HepG2 (cell line): Measurements from ENCODE around the gene GSK3A. TPM values are rescaled to one million over a fixed set of nuclear protein-coding genes. Genes with fewer than 3 reads are reported as not detected.

Source experiments
- CCDC6 ChIP-seq: sonication (generic); formaldehyde crosslinking; IDR thresholded peaks from 2 replicates; pipeline ENCODE4 v1.8.1; 2022; ENCODE audit warnings: mild to moderate bottlenecking, missing genetic modification reagents, moderate library complexity
- CEBPG ChIP-seq: IDR thresholded peaks from 2 replicates; pipeline ENCODE4 v1.6.1; 2016
- ELF3 ChIP-seq: IDR thresholded peaks from 2 replicates; pipeline ENCODE4 v1.6.1; 2016; ENCODE audit warnings: missing genetic modification reagents, missing compliant biosample characterization
- EP300 ChIP-seq, 3 experiments: sonication (generic) in 1 of 3; formaldehyde crosslinking in 1 of 3; IDR thresholded peaks; 2 replicates each; pipeline versions ENCODE4 v1.5.1 to v1.6.1; 2011 to 2020; ENCODE audit warnings: low read depth in 2 of 3, low read length in 2 of 3, borderline replicate concordance in 1 of 3, improper control_type of control experiment in 1 of 3, mild to moderate bottlenecking in 1 of 3, missing genetic modification reagents in 1 of 3, moderate library complexity in 1 of 3
- HDAC1 ChIP-seq: sonication (generic); formaldehyde crosslinking; IDR thresholded peaks from 2 replicates; pipeline ENCODE4 v1.5.1; 2020; ENCODE audit warnings: mild to moderate bottlenecking, missing genetic modification reagents
- HOXA3 ChIP-seq: sonication (generic); formaldehyde crosslinking; IDR thresholded peaks from 2 replicates; pipeline ENCODE4 v1.5.0; 2020; ENCODE audit warnings: missing genetic modification reagents
- ISL2 ChIP-seq: sonication (generic); formaldehyde crosslinking; IDR thresholded peaks from 2 replicates; pipeline ENCODE4 v1.5.0; 2020; ENCODE audit warnings: missing genetic modification reagents
- KLF16 ChIP-seq, 2 experiments: sonication (generic) in 1 of 2; formaldehyde crosslinking in 1 of 2; IDR thresholded peaks; 2 replicates each; pipeline versions ENCODE4 v1.6.1 to v1.8.0; 2016 to 2023; ENCODE audit warnings: missing genetic modification reagents in 2 of 2, missing compliant biosample characterization in 1 of 2
- KLF9 ChIP-seq: IDR thresholded peaks from 2 replicates; pipeline ENCODE4 v1.6.1; 2016; ENCODE audit warnings: low read depth
- NKX3-1 ChIP-seq: sonication (generic); formaldehyde crosslinking; IDR thresholded peaks from 2 replicates; pipeline ENCODE4 v1.5.0; 2020; ENCODE audit warnings: missing genetic modification reagents
- PHF21A ChIP-seq: sonication (generic); formaldehyde crosslinking; IDR thresholded peaks from 2 replicates; pipeline ENCODE4 v1.5.0; 2020; ENCODE audit warnings: mild to moderate bottlenecking, missing genetic modification reagents
- POLR2AphosphoS2 ChIP-seq: IDR thresholded peaks from 2 replicates; pipeline ENCODE4 v1.6.1; 2011; ENCODE audit warnings: low read depth, low read length, improper control_type of control experiment
- POLR2AphosphoS5 ChIP-seq: IDR thresholded peaks from 2 replicates; pipeline ENCODE4 v1.6.1; 2012; ENCODE audit warnings: low read depth, low read length
- RFXAP ChIP-seq: sonication (generic); formaldehyde crosslinking; IDR thresholded peaks from 2 replicates; pipeline ENCODE4 v1.4.0; 2020; ENCODE audit warnings: missing genetic modification reagents, borderline replicate concordance
- SAP130 ChIP-seq: IDR thresholded peaks from 2 replicates; pipeline ENCODE4 v1.6.1; 2016; ENCODE audit warnings: low read depth
- SKI ChIP-seq: fragments of 450-650 bp; IDR thresholded peaks from one replicate; pipeline ENCODE4 v1.6.1; 2018; ENCODE audit warnings: mild to moderate bottlenecking; ENCODE audit not compliant: partially characterized antibody
- THAP9 ChIP-seq: sonication (generic); formaldehyde crosslinking; IDR thresholded peaks from 2 replicates; pipeline ENCODE4; 2020; ENCODE audit warnings: missing genetic modification reagents, mild to moderate bottlenecking, borderline replicate concordance
- YEATS2 ChIP-seq: sonication (generic); formaldehyde crosslinking; IDR thresholded peaks from 2 replicates; pipeline ENCODE4 v1.4.0; 2020; ENCODE audit warnings: missing genetic modification reagents, borderline replicate concordance
- ZBTB33 ChIP-seq: sonication (generic); formaldehyde crosslinking; IDR thresholded peaks from 2 replicates; pipeline ENCODE4 v1.4.0; 2020; ENCODE audit warnings: missing genetic modification reagents
- ZNF274 ChIP-seq: sonication (generic); formaldehyde crosslinking; IDR thresholded peaks from 2 replicates; pipeline ENCODE4 v1.5.1; 2020; ENCODE audit warnings: mild to moderate bottlenecking, missing genetic modification reagents
- ZNF713 ChIP-seq: sonication (generic); formaldehyde crosslinking; IDR thresholded peaks from 2 replicates; pipeline ENCODE4 v1.4.0; 2020; ENCODE audit warnings: mild to moderate bottlenecking, missing genetic modification reagents
- ZNF816 ChIP-seq: sonication (generic); formaldehyde crosslinking; IDR thresholded peaks from 2 replicates; pipeline ENCODE4 v1.8.0; 2022; ENCODE audit warnings: missing genetic modification reagents, mild to moderate bottlenecking, borderline replicate concordance
- polyA plus RNA-seq, 8 experiments: library from polyadenylated mRNA; depleted of rRNA in 3 of 8; stranded (reverse) in 7 of 8; unstranded in 1 of 8; fragments of >200 nt; fragmentation: Illumina TruSeq in 4 of 8; extraction: Trizol in 4 of 8; gene quantifications; 2 replicates each; pipeline versions ENCODE4 v1.2.1 to v1.2.3, GENCODE V29; 2011 to 2016; ENCODE audit warnings: low read depth in 4 of 8, missing spikeins in 1 of 8, mixed read lengths in 1 of 8; ENCODE audit not compliant: insufficient read depth in 1 of 8
- total RNA-seq, 5 experiments: library from RNA; depleted of rRNA; stranded (reverse); fragments of >200 nt; fragmentation: Illumina TruSeq; extraction: Trizol; gene quantifications; 2 replicates each; pipeline ENCODE4 v1.2.3, GENCODE V29; 2016; ENCODE audit warnings: low read depth in 1 of 5

GSK3A gene
- total and polyA plus RNA-seq, 2 of the 13 experiments (the other 11 are each of a cell fraction or from before 2014, with no cell fraction given): 16.9 to 52.5 TPM

GRCh38 chr19:42268142-42268703, 25.8 kb upstream of the GSK3A start (continued):
- 0 out of 2 replicates have a peak, but pooled peaks have one; percentile 48 for TF ChIP-seq POLR2AphosphoS2
- TF ChIP-seq HDAC1 (CRISPR knock-in tag): peak; percentile 64; the same call in 1 of the 2 replicates
- peak; percentile 1; the same call in 1 of the 2 replicates for TF ChIP-seq YEATS2 (CRISPR knock-in tag)
- TF ChIP-seq ZBTB33 (CRISPR knock-in tag): no peak
- no peak for TF ChIP-seq NKX3-1
- TF ChIP-seq CCDC6 (CRISPR knock-in tag): peak; percentile 51
- peak; percentile 77 for TF ChIP-seq ELF3 (CRISPR knock-in tag)
- TF ChIP-seq EP300 (IDR thresholded peaks at IDR 0.05; ENCODE audit: low read depth in 2 of 2, low read length in 2 of 2): peak; percentile 69 to 77; a peak in 3 of 4 replicates
- peak; percentile 72; the same call in 1 of the 2 replicates for TF ChIP-seq EP300 (CRISPR knock-in tag; IDR thresholded peaks at IDR 0.05; ENCODE audit: borderline replicate concordance)
- TF ChIP-seq CEBPG (CRISPR knock-in tag): peak; percentile 65
- TF ChIP-seq RFXAP (CRISPR knock-in tag): peak; percentile 99
- peak; percentile 78; the same call in 1 of the 2 replicates for TF ChIP-seq HOXA3 (CRISPR knock-in tag)
- TF ChIP-seq SAP130 (CRISPR knock-in tag): peak; percentile 83
- no peak for TF ChIP-seq ZNF274 (CRISPR knock-in tag)
- TF ChIP-seq PHF21A (CRISPR knock-in tag): 0 out of 2 replicates have a peak, but pooled peaks have one; percentile 49
- 0 out of 2 replicates have a peak, but pooled peaks have one; percentile 17 for TF ChIP-seq POLR2AphosphoS5
- peak; percentile 77; the same call in 1 of the 2 replicates for TF ChIP-seq THAP9 (CRISPR knock-in tag)
- TF ChIP-seq KLF9 (CRISPR knock-in tag): no peak
- peak in 1 of 2 experiments; percentile 60; a peak in 1 of 4 replicates for TF ChIP-seq KLF16 (CRISPR knock-in tag; IDR thresholded peaks at IDR 0.05)
- no peak for TF ChIP-seq ZNF816 (CRISPR knock-in tag)
- TF ChIP-seq ISL2 (CRISPR knock-in tag): peak; percentile 76
- TF ChIP-seq ZNF713 (CRISPR knock-in tag): no peak
- TF ChIP-seq SKI: no peak
